GM19025 (cell line): ENCODE results near the gene HPS4.
"Not testable (repeated sequence)": the region's sequence is repeated elsewhere in the genome, so short reads cannot be mapped to it uniquely, and the experiment has no call there.

ENCODE experiments used
- ATAC-seq: cut with Tn5 transposase; IDR thresholded peaks from one replicate; pipeline ENCODE4 v1.9.1; 2021; ENCODE audit warnings: mild to moderate bottlenecking, low read depth, moderate library complexity; ENCODE audit not compliant: unreplicated experiment

HPS4 gene

GRCh38 chr22:26416670-26417276, 66.8 kb downstream of the HPS4 start:
- no peak for ATAC-seq

DNA sequence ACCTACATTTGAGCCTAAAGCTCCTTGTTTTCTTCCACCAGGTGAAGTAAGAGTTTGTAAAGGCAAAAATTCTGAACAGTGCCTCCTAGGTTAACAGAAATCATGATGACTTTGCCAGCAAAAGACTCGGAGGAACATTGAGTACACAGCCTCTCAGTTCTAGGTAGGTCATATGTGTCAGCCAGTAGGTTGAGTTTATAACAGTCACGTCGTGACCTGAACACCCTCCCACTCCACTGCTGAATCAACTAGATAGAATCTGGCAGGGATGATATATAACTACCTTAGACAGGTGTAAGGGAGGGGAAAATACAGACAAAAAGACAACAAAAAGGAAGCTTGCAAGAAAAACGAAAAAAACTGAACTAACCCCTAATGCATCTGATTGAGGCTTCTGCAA, 67.3 kb downstream of the HPS4 start:
- ATAC-seq = no peak

GRCh38 chr22:26414347-26414746, 69.2 kb downstream of the HPS4 start:
- ATAC-seq = no peak

DNA sequence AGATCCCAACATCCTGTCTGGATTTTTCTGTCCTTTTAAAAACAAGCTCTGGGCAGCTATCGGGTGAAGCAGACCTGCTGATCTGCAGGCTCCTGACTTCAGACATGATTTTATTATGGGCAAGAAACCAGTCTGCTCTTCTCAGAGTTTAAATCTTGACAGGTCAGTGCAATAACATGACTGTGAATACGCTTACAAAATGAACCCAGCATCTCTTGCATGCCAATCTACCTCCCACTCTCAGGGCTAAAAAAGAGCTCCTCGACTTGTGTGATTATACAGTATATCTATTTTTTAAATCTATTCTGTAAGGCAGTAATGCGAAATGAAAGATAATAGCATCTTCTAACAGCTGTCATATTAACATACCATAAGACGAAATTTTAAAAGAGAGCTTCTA, 73.2 kb downstream of the HPS4 start:
- no peak for ATAC-seq

GRCh38 chr22:26409719-26410335, 73.8 kb downstream of the HPS4 start:
- ATAC-seq = no peak

- not testable (repeated sequence) for ATAC-seq
Observed at GRCh38 chr22:26408562-26409220, 74.9 kb downstream of the HPS4 start.

DNA sequence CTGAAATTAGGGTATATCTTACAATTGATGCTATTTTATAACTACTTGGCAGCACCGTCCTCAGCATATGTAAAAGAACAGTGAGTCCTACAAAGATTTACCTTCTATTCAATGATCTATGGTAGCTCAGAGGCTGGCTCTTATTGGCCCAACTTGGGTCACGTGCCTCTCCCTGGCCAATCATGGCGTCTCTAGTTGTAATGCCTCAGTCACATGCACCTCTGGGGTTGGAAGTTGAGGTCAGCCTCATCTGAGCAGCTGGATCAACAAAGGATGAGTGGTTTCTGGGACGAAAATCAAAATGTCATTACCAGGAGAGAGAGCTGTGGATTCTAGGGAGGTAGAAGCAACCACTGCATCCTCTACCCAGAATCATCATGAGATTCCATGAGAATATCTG, 77.5 kb downstream of the HPS4 start:
- no peak for ATAC-seq

DNA sequence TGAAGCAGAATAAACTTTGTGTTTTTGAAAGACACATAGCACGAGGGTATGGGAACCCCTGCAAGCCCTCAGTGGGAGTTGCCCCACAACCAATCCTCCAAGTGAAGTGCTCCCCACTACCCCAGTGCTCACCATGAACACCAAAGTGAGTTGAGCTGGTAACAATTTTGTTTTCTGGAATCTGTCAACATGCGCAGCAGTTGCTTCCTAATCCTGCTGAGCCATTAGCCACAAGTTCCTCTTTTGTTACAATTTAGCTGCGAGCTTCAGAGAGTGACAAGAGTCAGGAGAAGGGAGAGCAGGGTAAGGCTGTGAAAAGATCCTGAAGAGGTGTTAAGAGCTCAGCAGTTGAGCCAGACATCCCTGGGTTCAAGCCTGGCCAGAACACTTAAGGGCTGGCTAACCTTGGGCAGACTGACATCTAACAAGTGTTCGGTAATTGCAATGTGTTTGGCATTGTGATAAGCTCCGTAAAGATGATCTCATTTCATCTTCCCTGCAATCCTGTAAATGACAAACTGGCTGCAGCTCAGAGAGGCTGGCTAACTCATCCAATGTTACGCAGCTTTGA, 78.6 kb downstream of the HPS4 start:
- ATAC-seq = no peak

GRCh38 chr22:26401726-26402125, 81.9 kb downstream of the HPS4 start:
- no peak for ATAC-seq
